ENCODE results near the gene CD96. TPM values are rescaled to one million over a fixed set of nuclear protein-coding genes. Genes with fewer than 3 reads are reported as not detected.

Gene CD96
- total RNA-seq, 6 experiments from 2014 or later: 0.31 to 1.3 (median 0.79) TPM

GRCh38 chr3:111598552-111598951 lies 56.6 kb downstream of the CD96 start:
- 56% methylated on average over 2 of the region's 2 CpGs for WGBS (ENCODE audit: insufficient coverage, low coverage, low lambda C conversion rate, missing lambda C conversion rate)
- no peaks in the 10 kb centered on the region for H3K4me1 ChIP-seq

GRCh38 chr3:111601810-111602209 lies 59.8 kb downstream of the CD96 start:
- no peak overlapping the region for H3K27ac ChIP-seq
- H3K4me3 ChIP-seq: no peak overlapping the region
- 63% methylated on average over 4 of the region's 4 CpGs for WGBS (ENCODE audit: insufficient coverage, low coverage, low lambda C conversion rate, missing lambda C conversion rate)
- H3K9me3 ChIP-seq: no peaks in the 10 kb centered on the region
- ATAC-seq: no peak
- H3K27me3 ChIP-seq: no peaks in the 10 kb centered on the region
- H3K4me1 ChIP-seq: no peaks in the 10 kb centered on the region
- TF ChIP-seq CTCF (IDR thresholded peaks at IDR 0.05) (no peak), POLR2A (IDR thresholded peaks at IDR 0.05) (no peak)
- H3K36me3 ChIP-seq: no peaks in the 10 kb centered on the region
- intact Hi-C loops (cut with DNase I): no loop called here
- DNase-seq: no peak

More at GRCh38 chr3:111598552-111598951, 56.6 kb downstream of the CD96 start:
- Histone ChIP-seq H3K36me3 (no peaks in the 10 kb centered on the region), H3K27me3 (no peaks in the 10 kb centered on the region), H3K9me3 (no peaks in the 10 kb centered on the region), H3K4me3 (no peak overlapping the region), H3K27ac (no peak overlapping the region)
- ATAC-seq (no peak), DNase-seq (no peak)
- TF ChIP-seq CTCF (IDR thresholded peaks at IDR 0.05): no peak
- TF ChIP-seq POLR2A (IDR thresholded peaks at IDR 0.05): no peak
- intact Hi-C loops (cut with DNase I): no loop called here

DNA sequence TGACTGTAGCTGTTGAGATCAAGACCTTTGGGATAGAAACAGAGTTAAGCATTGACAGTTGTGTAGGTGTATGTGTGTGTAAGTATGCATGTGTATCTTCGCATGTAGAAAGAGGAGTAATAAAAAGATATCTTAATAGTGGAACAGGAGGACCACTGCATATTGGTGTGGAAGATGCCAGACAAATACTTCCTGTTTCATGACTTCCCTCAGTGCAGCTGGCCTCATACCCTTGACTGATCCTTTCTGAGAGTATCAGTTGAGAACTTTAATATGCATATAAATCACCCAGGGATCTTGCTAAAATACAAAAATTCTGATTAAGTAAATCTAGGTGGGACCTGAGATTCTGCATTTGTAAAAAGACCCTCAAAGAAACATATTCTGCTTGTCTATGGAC lies 61.7 kb downstream of the CD96 start:
- no peak overlapping the region for H3K27ac ChIP-seq
- no peak overlapping the region for H3K4me3 ChIP-seq
- TF ChIP-seq POLR2A (IDR thresholded peaks at IDR 0.05): no peak
- intact Hi-C loops (cut with DNase I): no loop called here
- H3K27me3 ChIP-seq: no peaks in the 10 kb centered on the region
- H3K9me3 ChIP-seq: no peaks in the 10 kb centered on the region
- no peak for ATAC-seq
- H3K4me1 ChIP-seq: no peaks in the 10 kb centered on the region
- H3K36me3 ChIP-seq: no peaks in the 10 kb centered on the region
- 33% methylated on average over 1 of the region's 1 CpG for WGBS (ENCODE audit: insufficient coverage, low coverage, low lambda C conversion rate, missing lambda C conversion rate)
- DNase-seq: no peak

GRCh38 chr3:111604119-111604518 lies 62.1 kb downstream of the CD96 start:
- no peaks in the 10 kb centered on the region for H3K9me3 ChIP-seq
- intact Hi-C loops (cut with DNase I): no loop called here
- H3K4me3 ChIP-seq: no peak overlapping the region
- DNase-seq: no peak
- H3K36me3 ChIP-seq: no peaks in the 10 kb centered on the region
- H3K27ac ChIP-seq: no peak overlapping the region
- H3K4me1 ChIP-seq: no peaks in the 10 kb centered on the region
- WGBS (ENCODE audit: insufficient coverage, low coverage, low lambda C conversion rate, missing lambda C conversion rate): no CpG with 5 or more reads among the region's 2 CpGs
- no peak for TF ChIP-seq POLR2A (IDR thresholded peaks at IDR 0.05)
- TF ChIP-seq CTCF (IDR thresholded peaks at IDR 0.05): no peak
- ATAC-seq: no peak
- H3K27me3 ChIP-seq: no peaks in the 10 kb centered on the region

DNA sequence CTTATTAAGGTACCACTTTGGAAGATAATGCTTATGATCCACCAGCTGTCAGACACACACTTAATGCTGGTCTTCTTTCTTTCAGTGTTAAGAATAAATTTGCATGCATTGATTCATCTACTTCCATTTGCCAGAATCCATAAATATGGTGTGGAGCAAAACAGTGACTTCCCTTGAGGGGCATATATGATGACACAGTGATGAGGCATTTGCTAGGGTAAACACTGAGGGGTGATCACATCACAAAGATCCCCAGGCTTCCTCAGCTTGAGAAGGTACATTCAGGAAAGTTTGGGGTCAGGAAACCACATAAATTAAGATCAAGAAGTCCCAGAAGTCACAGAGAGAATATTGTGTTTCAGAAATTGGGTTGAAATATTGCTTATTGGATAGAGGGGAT lies 63.0 kb downstream of the CD96 start:
- ATAC-seq (no peak), DNase-seq (no peak)
- intact Hi-C loops (cut with DNase I): no loop called here

More for the DNA sequence above, 63.0 kb downstream of the CD96 start:
- Histone ChIP-seq H3K4me3 (no peak overlapping the region), H3K27me3 (no peaks in the 10 kb centered on the region), H3K36me3 (no peaks in the 10 kb centered on the region), H3K9me3 (no peaks in the 10 kb centered on the region), H3K27ac (no peak overlapping the region), H3K4me1 (no peaks in the 10 kb centered on the region)
- TF ChIP-seq CTCF (IDR thresholded peaks at IDR 0.05): no peak
- TF ChIP-seq POLR2A (IDR thresholded peaks at IDR 0.05): no peak

Measured in right lobe of liver (tissue), 6 donors.